SIG-M5 (cell line): ENCODE data around the gene SUGCT.

ENCODE experiments used
- DNase-seq: peaks from one replicate; lab custom pipeline; 2025; lab: John Stamatoyannopoulos, UW

The SUGCT gene

DNA sequence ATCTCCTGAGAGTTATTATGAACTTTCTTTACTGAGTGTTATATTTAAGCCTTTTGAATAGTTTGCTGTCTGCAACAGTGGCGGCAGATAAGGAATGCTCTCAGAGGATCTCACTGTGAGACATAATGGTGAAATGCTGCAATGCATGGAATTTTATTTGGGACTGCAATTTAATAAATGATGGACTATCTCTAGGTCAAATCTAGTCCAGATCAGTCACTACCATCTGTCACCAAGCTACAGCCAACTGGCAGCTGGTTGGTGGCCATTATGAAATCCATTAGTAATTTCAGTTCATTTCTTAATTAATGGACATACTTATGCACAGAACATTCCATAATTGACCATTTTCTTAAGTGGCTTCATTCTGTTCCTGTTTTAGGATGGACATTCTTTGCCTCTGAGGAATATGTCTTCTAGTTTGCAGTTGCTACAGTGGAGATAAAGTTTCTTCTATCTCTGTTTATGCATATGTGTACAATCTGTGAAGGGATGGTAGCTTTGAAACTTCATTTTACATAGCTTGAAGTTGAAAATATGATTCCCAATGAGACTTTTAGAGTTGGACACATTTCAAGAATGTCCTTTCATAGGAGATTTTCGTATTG is 586.6 kb downstream of the SUGCT start:
- DNase-seq = no peak

- DNase-seq = no peak
Measured at GRCh38 chr7:40722242-40722641, 587.4 kb downstream of the SUGCT start.

DNA sequence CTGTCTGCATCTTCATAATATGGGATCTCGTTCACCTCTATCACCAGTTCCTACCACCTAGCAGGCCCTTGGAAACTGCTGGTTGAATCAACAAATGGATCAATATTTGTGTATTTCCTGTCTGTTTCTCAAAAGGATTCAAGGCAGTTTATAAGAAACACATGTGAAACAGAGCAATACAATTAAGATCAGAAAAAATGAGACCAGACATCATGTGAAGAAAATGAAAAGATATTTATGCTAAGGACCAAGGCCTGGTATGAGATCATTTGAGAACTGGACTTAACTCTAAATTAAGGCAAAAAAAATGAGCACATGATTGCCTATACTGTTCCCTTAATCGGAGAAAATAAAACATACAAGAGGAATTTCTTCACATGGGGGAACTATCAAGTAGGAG is 589.0 kb downstream of the SUGCT start:
- no peak for DNase-seq

DNA sequence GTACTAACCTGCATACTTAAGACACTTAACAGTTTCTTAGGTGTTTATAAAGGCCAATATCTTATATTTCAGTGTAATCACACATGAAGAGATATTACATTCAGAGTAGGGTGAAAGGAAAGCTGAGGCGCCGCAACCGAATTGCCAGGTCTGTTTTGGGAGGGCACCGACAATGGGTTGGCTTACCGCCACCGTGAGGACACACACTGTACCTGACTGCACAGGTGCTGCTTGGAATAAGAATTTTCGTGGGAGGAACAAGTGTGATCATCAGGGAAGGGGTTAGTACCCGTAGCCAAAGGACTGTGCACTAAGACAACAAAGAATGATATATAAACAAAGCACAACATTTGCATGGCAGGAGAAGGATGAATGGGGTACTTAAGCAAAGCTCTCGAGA is 591.8 kb downstream of the SUGCT start:
- no peak for DNase-seq

- DNase-seq = no peak
Measured at GRCh38 chr7:40733114-40733513, 598.3 kb downstream of the SUGCT start.

- DNase-seq = no peak
Measured at GRCh38 chr7:40733578-40733977, 598.8 kb downstream of the SUGCT start.

- DNase-seq = no peak
Measured at GRCh38 chr7:40739257-40739656, 604.5 kb downstream of the SUGCT start.

GRCh38 chr7:40742270-40742669 is 607.5 kb downstream of the SUGCT start:
- DNase-seq = no peak

DNA sequence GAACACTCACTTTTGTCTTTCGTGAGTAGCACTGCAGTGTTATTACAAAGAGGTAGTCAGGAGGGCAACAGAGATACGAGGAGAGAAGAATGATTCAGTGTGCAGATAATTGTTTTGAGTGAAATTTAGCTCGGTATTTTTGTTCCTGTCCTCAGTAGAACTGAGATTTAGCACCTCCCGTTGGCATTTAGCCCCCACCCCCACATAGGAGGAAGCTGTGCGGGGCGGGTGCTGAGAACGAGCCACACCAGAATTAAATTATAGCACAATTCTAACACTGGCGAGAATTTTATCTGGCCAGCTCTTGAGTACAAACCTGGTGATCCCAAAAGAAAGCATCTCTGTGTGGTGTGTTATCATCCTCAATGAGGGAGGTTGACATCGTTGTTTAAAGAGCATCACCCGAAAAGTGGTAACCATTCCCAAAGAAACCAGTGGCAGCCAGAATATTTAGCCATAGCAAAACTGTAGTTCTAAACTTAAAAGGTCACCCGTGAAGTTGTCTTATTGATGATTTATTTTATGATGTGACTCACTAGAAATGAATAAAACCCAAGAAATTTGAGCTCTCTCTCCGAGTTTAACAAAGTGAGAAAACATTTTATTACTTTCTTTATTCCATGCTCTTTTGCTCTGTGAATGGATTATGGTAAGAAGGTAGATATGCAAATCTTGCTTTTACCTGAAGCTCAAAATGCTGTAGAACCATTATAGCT is 612.2 kb downstream of the SUGCT start:
- DNase-seq = no peak

DNA sequence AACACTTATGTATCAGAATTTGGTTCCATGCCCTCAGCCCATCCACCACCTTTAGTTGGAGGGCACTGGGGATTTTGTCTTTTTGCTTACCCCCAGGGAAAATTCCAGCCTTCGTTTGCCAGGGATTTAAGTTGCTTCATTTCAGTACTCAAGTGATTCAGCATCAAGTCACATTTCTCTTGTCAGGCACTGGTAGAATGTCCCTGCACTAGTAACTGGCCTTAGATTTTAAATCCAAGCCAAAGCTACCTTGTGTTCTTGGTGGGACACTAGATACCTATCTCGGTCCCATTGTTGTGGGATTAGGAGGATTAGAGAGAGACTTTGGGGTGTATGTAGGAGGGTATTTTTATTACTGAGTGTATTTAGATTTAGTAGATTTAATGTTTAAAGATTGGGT is 613.1 kb downstream of the SUGCT start:
- DNase-seq = no peak

DNA sequence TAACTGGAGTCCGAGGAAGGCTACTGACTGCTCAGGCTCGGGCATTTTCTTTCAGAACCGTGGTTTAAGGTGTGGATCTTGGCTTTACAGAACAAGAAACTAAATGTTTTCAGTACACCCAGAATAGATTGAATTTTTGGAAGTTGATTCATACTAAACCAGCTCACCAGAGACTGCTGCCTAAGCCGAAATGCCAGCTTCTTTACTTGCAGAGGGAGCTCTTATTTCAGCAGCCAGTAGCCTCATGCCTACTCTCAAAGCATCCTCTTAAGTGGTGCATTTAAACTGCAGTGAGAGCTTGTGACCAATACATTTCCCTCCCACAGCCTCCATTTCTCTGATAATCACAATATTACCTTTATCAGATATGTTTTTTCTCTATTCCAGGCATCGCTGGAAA is 615.1 kb downstream of the SUGCT start:
- DNase-seq = no peak

DNA sequence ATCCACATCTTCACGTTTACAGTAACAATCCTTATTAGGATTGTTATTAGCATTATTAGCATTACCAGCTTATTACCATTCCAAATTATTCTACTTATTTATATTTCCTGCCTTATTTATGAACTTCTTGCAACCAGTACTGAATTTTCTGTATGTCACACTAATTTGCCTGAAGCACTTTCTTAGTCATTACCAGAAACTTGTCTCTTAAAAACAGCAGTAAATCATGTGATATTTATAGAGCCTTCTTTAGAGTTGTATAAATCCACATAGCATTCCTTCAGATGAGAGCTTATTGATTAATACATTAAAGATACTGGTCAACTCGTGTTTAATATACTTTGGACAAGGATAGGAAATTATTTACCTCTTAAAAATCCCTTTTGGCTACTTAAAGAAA is 618.6 kb downstream of the SUGCT start:
- DNase-seq = no peak

- DNase-seq = no peak
Measured at GRCh38 chr7:40755438-40755837, 620.6 kb downstream of the SUGCT start.

DNA sequence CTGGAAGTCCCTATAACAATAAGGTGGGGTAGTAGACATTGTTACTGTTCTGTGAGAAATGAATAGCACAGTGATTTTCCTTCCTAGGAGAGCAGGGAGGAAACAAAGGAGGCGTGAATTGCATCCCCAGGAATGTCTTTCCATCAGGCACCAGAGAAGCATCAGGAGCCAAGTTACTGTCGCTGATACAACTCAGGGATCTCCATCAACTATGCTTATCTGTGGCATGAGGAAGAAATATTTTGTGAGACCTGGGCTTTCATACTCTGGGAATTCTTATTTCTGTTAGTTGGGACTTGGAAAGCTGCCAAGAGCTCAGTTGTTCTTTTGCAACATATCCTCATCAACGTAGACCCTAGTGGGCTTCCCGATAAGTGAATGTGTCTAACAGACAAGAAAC is 622.3 kb downstream of the SUGCT start:
- DNase-seq = no peak

- DNase-seq = no peak
Measured at GRCh38 chr7:40758590-40758989, 623.8 kb downstream of the SUGCT start.

GRCh38 chr7:40760293-40760964 is 625.6 kb downstream of the SUGCT start:
- DNase-seq = no peak

GRCh38 chr7:40760987-40761386 is 626.2 kb downstream of the SUGCT start:
- DNase-seq = no peak

GRCh38 chr7:40761762-40762560 is 627.2 kb downstream of the SUGCT start:
- DNase-seq = no peak

DNA sequence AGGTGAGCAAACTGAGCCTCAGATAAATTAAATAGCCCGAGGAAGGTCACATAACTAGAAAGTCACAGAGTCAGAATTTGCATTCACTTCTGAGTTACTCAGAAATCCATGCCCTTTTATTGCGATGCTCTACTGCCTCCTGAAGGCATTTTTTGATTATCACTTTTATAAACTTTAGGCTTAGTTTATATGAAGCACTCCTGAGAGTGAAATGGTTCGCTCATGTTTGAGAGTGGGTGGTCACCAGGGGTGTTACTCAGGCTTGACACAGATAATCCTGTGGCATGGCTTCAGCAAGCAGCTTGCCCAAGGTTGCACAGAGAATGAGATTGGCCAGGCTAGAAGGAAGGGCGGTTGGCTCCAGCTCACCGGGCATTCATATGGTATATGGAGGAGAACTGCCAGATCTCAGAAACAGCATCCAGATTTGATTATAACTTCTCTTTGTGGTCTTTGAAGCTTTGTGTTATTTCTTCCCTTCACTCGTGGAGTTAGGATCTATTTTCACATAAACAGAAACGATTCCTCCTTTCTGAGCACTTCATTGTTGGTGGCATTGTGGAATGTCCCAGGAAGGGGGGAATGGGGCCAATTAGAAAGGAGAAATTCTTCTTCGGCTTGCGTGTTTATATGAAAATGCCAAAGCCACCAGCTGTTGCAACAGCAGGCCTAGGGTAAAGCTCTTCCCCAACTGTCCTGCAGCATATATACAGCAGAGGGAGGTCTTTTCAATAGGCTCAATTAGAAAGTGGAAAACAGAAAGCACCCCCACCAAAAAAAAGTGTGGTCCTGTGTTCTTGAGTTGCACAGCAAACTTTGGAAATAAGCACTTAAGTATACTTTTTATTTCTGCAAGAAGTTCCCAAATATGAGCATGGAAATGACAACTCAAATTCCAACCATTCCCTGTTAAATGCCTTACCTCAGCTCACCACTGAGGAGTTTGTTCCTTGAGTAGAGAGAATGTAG is 628.8 kb downstream of the SUGCT start:
- no peak for DNase-seq

DNA sequence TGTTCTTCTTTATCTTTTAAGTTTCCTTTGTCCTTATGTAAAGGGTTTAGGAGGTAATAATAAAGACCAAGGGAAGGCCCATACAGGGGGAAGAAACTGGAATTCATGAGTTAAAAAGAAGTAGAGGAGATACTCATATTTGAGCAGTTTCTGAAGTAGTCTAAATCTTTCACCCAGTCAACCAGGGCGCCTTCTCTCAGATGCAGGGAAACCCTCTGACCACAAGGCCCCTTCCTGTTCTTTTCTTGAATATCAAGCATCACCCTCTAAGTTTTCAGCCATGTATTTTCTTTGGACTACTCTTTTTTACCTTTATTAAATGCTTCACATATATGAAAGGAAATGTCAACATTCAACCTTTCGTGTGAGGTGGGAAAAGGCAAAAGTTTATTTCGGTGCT is 630.8 kb downstream of the SUGCT start:
- DNase-seq = no peak

DNA sequence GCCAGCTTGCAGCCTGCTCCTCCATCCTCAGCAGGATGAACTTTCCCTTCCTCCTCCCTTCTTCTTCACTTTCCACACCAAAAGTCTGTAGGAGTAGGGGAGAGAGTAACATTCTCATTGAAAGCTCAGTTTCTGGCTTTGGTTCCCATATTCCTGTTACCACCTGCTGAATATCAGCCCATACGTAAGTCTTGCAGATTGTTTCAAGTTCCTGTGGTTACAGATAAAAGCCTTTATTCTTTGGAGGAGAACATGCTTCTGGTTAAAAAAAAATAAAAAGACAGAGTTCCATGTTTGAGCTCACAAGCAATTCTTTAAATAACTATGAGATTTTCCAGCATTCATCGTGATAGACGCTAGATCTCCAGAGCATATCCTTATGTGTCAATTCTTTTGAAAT is 637.3 kb downstream of the SUGCT start:
- no peak for DNase-seq
